ENCODE measurements around the gene HEXIM1. TPM values are rescaled to one million over a fixed set of nuclear protein-coding genes. Genes with fewer than 3 reads are reported as not detected.

The HEXIM1 gene
- total RNA-seq, 4 donors from 2014 or later: 26.3 to 79.6 (median 36.9) TPM

DNA sequence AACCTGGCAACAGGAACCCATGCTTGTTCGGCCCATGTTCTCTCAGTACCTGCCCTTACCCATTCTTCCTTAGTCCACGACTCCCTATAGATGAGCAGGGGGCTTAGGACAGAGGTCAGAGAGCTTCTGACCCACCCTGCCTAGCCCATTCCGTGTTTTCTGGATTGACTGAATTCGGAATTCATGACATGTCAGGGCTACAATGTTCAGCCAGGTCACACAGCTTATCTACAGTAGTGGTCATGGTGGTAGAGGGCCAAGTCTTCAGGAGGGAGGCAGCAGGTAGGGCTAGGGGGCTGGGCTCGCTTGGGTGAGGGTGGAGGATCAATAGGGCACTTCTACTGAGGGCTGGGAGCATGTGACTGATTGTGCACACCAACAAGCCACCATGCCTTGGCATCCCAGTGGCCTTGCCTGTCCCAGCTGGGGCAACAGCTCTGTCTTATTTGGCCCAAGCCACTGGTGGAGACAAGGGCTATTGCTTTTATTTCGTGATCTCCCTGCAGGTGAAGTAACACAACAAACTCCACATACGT is 16.5 kb downstream of the HEXIM1 start:
- TF ChIP-seq, protein P1, sequence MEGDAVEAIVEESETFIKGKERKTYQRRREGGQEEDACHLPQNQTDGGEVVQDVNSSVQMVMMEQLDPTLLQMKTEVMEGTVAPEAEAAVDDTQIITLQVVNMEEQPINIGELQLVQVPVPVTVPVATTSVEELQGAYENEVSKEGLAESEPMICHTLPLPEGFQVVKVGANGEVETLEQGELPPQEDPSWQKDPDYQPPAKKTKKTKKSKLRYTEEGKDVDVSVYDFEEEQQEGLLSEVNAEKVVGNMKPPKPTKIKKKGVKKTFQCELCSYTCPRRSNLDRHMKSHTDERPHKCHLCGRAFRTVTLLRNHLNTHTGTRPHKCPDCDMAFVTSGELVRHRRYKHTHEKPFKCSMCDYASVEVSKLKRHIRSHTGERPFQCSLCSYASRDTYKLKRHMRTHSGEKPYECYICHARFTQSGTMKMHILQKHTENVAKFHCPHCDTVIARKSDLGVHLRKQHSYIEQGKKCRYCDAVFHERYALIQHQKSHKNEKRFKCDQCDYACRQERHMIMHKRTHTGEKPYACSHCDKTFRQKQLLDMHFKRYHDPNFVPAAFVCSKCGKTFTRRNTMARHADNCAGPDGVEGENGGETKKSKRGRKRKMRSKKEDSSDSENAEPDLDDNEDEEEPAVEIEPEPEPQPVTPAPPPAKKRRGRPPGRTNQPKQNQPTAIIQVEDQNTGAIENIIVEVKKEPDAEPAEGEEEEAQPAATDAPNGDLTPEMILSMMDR (IDR thresholded peaks at IDR 0.05 in 4 of 5, conservative IDR thresholded peaks at IDR 0.05 in 1 of 5): no peak
- no peak for TF ChIP-seq POLR2A (IDR thresholded peaks at IDR 0.05)
- Histone ChIP-seq H3K36me3 (peaks cover 0 to 11% of the 10 kb centered on the region in 2 donors), H3K4me1 (peaks cover 14 to 18% of the 10 kb centered on the region in 2 donors), H3K27me3 (no peaks in the 10 kb centered on the region), H3K27ac (no peak overlapping the region), H3K9me3 (no peaks in the 10 kb centered on the region), H3K4me3 (no peak overlapping the region)
- DNase-seq (no peak), ATAC-seq (no peak)
- intact Hi-C loops (cut with DNase I; ENCODE audit: low total_unique reads): loop anchor here (5.0 kb wide), 1 partner anchor 152 kb away; the partner anchor contains the start of gene MAP3K14
- in situ Hi-C loops (cut with MboI; ENCODE audit: low sequenced_read_pairs in 4 of 4): loop anchor here in 1 of 4 donors (25.0 kb wide), 1 partner anchor 103 kb away; the partner anchor contains the start of genes DCAKD and NMT1

DNA sequence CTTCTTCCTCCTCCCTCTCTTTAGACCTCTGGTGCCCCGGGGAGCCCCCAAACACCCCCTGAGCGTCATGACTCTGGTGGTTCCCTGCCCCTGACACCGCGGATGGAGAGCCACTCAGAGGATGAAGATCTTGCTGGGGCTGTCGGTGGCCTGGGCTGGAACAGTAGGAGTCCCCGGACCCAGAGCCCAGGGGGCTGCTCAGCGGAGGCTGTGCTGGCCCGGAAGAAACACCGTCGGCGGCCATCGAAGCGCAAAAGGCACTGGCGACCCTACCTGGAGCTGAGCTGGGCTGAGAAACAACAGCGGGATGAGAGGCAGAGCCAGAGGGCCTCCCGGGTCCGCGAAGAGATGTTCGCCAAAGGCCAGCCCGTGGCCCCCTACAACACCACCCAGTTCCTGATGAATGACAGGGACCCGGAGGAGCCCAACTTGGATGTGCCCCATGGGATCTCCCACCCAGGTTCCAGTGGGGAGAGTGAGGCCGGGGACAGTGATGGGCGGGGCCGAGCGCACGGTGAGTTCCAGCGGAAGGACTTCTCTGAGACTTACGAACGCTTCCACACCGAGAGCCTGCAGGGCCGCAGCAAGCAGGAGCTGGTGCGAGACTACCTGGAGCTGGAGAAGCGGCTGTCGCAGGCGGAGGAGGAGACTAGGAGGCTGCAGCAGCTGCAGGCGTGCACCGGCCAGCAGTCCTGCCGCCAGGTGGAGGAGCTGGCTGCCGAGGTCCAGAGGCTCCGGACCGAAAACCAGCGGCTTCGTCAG is 20.9 kb downstream of the HEXIM1 start:
- Histone ChIP-seq H3K36me3 (peaks cover 0 to 7% of the 10 kb centered on the region in 2 donors), H3K4me1 (peaks cover 34 to 43% of the 10 kb centered on the region in 2 donors), H3K27me3 (no peaks in the 10 kb centered on the region), H3K9me3 (no peaks in the 10 kb centered on the region), H3K4me3 (no peak overlapping the region), H3K27ac (peak overlapping the region; percentile 88 to 99 (median 94))
- TF ChIP-seq, protein P1 (IDR thresholded peaks at IDR 0.05 in 4 of 5, conservative IDR thresholded peaks at IDR 0.05 in 1 of 5): no peak
- TF ChIP-seq POLR2A (IDR thresholded peaks at IDR 0.05): no peak
- no peak for DNase-seq
- in situ Hi-C loops (cut with MboI; ENCODE audit: low sequenced_read_pairs in 4 of 4) (loop anchor here in 1 of 4 donors (25.0 kb wide), 1 partner anchor 107 kb away; the partner anchor contains the start of genes DCAKD and NMT1), intact Hi-C loops (cut with DNase I; ENCODE audit: low total_unique reads) (no loop called here)
- ATAC-seq: no peak

DNA sequence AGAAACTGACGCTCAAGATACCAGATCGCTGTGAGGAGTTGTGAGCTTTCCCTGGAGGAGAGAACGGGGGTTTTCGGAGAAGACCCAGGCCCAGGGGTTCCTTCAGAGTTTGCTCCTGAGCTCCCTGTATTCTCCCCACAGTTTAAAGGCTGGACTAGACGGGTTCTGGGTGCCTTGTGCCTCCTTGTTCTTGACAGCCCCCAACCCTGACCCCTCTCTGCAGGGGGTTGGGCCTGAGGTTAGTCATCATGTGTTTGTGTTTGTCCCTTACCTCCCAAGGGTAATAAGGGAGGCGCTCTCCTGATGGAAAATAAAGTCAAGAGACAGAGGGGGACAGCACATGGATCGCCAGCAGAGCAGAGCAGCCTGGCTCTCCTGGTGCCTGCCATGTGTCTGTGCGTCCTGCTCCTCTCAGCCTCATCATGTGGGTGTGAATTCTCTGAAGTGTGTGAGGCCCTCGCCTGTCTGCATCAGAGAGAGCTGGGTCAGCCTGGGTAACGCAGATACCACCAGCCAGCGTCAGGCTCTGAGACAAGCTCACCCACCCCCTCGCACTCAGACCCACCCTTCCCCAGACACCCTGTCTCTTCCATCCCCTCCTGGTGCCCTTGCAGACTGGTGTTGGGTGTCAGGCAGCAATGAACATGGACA is 22.1 kb downstream of the HEXIM1 start:
- ATAC-seq: peak; percentile 36 to 45

DNA sequence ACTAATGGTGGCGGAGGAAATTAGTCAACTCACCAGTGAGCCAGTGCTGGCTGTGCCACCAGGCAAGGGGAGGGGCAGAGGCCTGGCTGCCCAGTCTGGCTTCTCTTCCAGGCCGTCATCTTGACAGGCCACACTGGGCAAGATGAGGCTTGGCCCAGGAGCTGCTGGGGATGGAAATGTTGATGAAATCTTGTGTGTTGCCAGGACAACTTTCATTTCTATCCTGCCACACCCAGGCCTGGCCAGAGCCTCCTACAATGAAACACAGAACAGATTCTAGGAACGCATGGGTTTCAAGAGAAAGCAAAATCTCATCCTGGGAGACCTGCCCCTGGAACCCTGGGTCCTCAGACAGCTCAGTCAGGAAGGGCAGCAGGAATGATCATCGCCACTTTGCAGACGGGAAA is 22.7 kb downstream of the HEXIM1 start:
- Histone ChIP-seq H3K9me3 (no peaks in the 10 kb centered on the region), H3K4me3 (peak overlapping the region; percentile 40 to 52 (median 46)), H3K36me3 (peaks cover 0 to 7% of the 10 kb centered on the region in 2 donors), H3K27ac (peak overlapping the region; percentile 88 to 99 (median 94)), H3K4me1 (peaks cover 35 to 46% of the 10 kb centered on the region in 2 donors), H3K27me3 (no peaks in the 10 kb centered on the region)
- TF ChIP-seq, protein P1 (IDR thresholded peaks at IDR 0.05 in 4 of 5, conservative IDR thresholded peaks at IDR 0.05 in 1 of 5): no peak
- TF ChIP-seq POLR2A (IDR thresholded peaks at IDR 0.05): peak; percentile 23 to 38
- intact Hi-C loops (cut with DNase I; ENCODE audit: low total_unique reads) (loop anchor here (1.0 kb wide), 2 partner anchors 10 to 23 kb away; partner anchors contain the start of genes HEXIM1 and HEXIM2), in situ Hi-C loops (cut with MboI; ENCODE audit: low sequenced_read_pairs in 4 of 4) (loop anchor here in 1 of 4 donors (25.0 kb wide), 1 partner anchor 109 kb away; the partner anchor contains the start of genes DCAKD and NMT1)
- peak; percentile 70 to 74 for ATAC-seq
- peak; percentile 68 to 89 for DNase-seq

More for the DNA sequence above, 22.1 kb downstream of the HEXIM1 start:
- Histone ChIP-seq H3K4me3 (peak overlapping the region in 2 of 4 donors; percentile 51 to 52), H3K27ac (peak overlapping the region; percentile 88 to 99 (median 94)), H3K9me3 (no peaks in the 10 kb centered on the region), H3K36me3 (peaks cover 0 to 7% of the 10 kb centered on the region in 2 donors), H3K27me3 (no peaks in the 10 kb centered on the region), H3K4me1 (peaks cover 34 to 43% of the 10 kb centered on the region in 2 donors)
- no peak for TF ChIP-seq POLR2A (IDR thresholded peaks at IDR 0.05)
- TF ChIP-seq, protein P1 (IDR thresholded peaks at IDR 0.05 in 4 of 5, conservative IDR thresholded peaks at IDR 0.05 in 1 of 5): no peak
- in situ Hi-C loops (cut with MboI; ENCODE audit: low sequenced_read_pairs in 4 of 4) (loop anchor here in 1 of 4 donors (25.0 kb wide), 1 partner anchor 108 kb away; the partner anchor contains the start of genes DCAKD and NMT1), intact Hi-C loops (cut with DNase I; ENCODE audit: low total_unique reads) (loop anchor here (1.0 kb wide), 2 partner anchors 9 to 22 kb away; partner anchors contain the start of genes HEXIM1 and HEXIM2)
- no peak for DNase-seq

All from gastrocnemius medialis (tissue), 4 donors.